HG03060 (cell line): ENCODE measurements around the gene RSRC1.
"Not testable (repeated sequence)": the region's sequence is repeated elsewhere in the genome, so short reads cannot be mapped to it uniquely, and the experiment has no call there.

Source experiments
- ATAC-seq: cut with Tn5 transposase; IDR thresholded peaks from one replicate; pipeline ENCODE4 v1.9.1; 2021; ENCODE audit warnings: low read depth, moderate number of reproducible peaks; ENCODE audit not compliant: unreplicated experiment

The RSRC1 gene, protein sequence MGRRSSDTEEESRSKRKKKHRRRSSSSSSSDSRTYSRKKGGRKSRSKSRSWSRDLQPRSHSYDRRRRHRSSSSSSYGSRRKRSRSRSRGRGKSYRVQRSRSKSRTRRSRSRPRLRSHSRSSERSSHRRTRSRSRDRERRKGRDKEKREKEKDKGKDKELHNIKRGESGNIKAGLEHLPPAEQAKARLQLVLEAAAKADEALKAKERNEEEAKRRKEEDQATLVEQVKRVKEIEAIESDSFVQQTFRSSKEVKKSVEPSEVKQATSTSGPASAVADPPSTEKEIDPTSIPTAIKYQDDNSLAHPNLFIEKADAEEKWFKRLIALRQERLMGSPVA

DNA sequence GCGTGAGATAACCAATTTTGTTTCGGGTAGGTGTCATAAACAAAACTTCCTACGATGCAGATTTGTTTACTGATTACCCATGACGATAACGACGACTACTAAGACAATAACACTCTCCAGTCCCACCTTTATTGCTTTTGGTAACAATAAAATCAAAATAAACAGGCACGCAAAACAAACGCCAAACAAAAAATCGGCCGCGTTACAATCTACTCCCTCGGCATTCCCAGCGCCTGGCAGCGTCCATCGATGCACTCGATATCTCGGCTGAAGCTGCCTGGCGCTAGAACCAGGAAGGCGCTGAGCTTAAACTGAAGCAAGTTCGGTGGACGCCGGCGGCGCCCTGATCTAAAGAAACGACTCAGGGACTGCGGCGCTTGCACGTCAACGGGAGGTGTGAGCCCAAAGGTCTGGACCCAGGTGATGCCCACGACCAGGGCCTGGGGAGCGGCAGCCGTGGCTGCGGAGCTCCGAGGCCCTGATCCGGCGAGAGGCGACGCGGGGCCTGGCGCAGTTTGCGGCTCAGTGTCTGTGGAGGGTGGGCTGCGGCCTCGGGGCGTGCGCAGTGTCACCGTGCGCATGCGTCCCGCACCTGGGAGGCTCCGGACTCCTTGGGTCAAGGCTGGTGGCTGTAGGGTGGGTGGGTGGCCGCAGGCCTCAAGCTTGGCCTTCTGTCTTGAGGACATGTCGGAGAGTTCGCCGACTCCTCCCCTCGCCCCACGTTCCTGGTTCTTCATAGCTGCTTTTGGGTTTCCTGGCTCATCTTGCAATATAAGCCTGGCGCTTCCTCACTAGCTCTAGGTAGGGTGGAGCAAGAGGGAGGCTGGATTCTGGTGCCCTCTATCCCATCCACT lies at the start of gene RSRC1:
RSRC1 (plus strand) TSS at position 286 of the 854 bp plus-strand sequence. CDS start 12,016 bp downstream, outside the sequence.
- ATAC-seq = peak; percentile 71

DNA sequence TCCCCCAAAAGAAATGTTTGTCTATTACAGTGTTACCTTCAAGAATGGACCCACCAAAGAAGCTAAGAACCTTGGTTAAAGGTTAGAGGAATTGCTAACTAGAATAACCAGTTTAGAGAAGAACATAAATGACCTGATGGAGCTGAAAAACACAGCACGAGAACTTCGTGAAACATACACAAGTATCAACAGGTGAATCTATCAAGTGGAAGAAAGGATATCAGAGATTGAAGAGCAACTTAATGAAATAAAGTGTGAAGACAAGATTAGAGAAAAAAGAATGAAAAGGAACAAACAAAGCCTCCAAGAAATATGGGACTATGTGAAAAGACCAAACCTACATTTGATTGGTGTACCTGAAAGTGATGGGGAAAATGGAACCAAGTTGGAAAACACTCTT lies 44.3 kb upstream of the RSRC1 start:
- not testable (repeated sequence) for ATAC-seq

- ATAC-seq = no peak
Measured at GRCh38 chr3:158072790-158073189, 37.1 kb upstream of the RSRC1 start.

GRCh38 chr3:158074591-158074990 lies 35.3 kb upstream of the RSRC1 start:
- no peak for ATAC-seq

- no peak for ATAC-seq
Measured at GRCh38 chr3:158079599-158079998, 30.3 kb upstream of the RSRC1 start.

GRCh38 chr3:158084651-158085050 lies 25.2 kb upstream of the RSRC1 start:
- ATAC-seq = no peak

GRCh38 chr3:158085358-158085757 lies 24.5 kb upstream of the RSRC1 start:
- ATAC-seq = no peak

- ATAC-seq = no peak
Measured at GRCh38 chr3:158085931-158086330, 24.0 kb upstream of the RSRC1 start.

DNA sequence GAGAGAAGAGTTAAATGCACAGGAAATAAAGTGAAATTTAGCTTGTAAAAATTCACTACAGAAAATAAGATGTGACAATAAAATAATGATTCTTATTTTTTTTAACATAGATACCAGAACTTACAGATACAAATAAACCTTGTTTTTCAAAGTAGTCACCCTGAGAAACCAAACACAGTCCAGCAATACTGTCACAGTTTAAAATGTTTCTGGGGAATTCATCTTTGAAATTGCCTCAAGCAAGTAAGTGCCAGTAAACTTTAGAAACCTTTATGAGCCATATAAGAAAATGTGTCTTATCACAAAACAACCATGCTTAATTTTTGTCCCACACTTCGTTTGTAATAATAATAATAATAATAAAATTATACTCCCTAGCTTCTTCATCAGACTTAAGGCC lies 23.5 kb upstream of the RSRC1 start:
- ATAC-seq = no peak

DNA sequence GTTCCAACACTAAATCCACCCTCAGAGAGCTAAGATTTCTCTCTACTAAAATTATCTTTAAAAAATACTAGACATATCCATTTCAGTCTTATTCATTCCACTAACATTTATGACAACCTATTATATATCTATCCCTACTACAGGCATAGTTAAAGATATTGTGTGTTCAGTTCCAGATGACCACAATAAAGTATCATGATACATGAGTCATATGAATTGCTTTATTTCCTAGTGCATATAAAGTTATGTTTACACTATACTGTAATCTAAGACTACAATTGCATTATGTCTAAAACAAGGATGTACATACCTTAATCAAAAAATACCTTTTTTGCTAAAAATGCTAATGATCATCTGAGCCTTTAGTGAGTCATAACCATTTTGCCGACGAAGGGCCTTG lies 23.1 kb upstream of the RSRC1 start:
- no peak for ATAC-seq

GRCh38 chr3:158091531-158091930 lies 18.4 kb upstream of the RSRC1 start:
- no peak for ATAC-seq

DNA sequence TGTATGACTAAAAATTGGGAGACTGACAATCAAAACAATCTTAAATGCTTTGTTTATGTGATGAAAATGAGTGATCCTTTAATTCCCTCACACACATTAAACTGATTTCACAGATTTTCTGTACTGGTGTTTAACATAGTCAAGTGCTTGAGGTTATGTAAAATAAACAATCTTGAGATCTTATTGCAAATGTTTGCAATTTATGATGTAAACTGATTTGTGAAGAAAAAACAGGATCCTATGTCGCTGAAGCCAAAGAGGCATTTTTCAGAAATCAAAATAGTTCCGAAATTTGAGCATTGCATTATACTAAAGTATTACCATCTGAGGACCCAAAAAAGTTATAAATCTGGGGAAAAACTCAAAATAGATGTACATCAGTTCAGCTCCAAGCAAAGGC lies 16.4 kb upstream of the RSRC1 start:
- no peak for ATAC-seq

DNA sequence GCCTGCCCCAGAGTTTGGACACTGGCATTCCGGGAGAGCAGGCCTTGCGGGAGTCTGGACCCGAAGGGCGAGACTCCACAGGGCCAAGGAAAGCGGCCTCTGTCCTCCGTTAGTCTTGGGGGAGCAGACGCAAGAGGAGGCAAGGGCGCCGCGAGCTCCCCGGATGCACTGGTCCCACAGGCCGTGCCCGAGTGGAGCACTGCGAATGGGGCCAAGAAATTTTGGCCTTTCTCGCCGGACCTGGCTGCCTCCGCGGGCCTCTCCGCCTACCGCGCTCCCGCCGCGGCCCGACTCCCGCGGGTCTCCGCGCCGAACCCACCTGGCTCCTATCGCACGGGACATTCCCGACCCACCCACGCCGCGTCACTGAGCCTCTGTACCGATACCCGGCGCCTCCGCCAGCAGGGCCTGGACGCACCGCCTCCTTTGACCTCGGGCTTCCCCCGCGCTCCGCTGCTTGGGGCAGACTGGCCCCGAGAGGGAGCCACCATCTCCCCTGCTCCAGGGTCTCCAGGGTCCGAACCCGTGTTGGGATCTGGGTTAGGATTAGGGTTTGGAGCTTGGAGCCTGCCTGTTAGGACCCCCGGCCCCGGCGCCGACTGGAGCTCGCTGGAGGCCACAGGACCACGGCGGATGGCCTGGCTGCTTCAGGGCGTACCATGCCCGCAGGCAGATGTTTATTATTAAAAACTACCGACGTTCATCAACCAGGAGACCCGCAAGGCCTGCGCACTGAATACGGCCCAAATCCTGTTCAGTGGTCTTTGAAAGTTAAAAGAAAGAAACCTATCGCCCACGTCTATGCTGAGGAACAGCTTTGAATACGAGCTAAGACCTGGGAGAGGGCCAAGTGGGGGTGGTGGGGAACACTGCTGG lies 15.4 kb upstream of the RSRC1 start:
- no peak for ATAC-seq

- ATAC-seq = no peak
Measured at GRCh38 chr3:158095111-158095813, 14.6 kb upstream of the RSRC1 start.

DNA sequence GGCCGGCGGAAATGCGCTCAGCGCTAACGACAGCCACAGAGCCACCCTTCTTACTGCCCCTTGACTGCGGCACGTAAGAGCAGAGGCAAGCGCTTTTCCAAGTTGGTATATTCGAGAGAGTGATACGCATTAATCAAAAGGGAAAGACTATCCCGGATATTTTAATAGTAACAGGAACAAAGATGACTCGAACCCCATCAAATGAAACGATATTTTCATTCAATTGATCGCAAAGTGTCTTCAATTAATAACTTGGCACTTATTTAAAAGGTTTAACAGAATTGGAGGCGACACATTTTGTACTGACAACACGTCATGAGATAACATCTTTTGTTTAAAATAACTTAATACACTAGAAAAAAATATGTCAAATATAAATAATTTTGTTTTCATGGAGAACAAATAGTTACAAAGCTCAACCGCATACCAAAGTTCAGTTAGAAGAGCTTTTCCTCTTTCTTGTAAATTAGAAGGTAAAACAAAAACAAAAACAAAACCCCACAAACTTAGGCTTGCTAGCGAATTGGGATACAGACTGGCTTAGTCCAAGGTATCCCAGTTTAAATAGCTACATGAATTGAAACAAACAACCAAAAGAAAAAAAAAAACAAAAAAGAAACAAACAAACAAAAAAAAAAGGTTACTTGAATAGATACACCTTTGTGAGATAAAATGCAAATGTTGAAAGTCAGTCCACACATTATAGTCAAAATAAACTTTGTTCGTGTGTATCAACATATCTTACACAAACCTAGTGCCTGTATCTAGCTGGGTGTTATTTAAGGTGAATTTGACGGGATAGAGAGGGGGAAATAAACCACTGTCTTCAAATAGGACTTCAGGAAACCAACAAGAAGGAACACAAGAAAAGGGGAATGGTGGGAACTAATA lies 13.8 kb upstream of the RSRC1 start:
- ATAC-seq = no peak

- ATAC-seq = no peak
Measured at GRCh38 chr3:158097081-158097592, 12.8 kb upstream of the RSRC1 start.

DNA sequence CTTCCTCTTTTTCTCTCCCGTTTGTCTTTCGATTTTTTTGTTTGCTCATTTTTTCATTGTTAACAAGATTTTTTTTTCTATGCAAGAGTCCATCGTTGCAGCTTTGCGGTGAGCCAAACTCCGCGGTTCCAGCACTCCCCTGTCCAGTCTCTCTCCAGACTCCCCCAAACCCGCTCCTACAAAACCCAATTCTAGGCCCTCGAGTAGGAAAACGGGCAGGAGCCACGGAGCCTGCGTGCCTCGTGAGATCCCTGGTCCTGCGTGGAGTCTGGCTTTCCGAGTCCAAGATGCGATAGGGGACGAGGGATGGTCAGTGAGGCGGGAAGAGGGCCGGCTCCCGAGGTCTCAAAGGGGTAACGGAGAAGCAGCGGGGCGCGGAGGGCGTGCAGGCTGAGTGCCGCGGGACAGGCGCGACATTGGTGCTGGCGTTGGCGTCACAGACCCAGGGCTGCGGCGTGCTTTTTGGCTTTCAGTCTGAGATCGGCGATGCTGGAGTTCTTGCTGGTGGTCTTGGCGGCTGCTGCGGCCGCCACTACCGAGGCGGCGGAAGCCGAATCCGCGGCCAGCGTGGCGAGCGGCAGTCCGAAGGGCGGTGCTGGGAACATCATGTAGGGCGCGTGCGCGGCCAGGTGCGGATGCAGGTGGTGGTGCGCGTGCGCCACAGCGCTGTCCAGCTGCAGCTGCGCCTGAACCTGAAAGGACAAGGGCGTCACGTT lies 12.1 kb upstream of the RSRC1 start:
- peak; percentile 88 for ATAC-seq

DNA sequence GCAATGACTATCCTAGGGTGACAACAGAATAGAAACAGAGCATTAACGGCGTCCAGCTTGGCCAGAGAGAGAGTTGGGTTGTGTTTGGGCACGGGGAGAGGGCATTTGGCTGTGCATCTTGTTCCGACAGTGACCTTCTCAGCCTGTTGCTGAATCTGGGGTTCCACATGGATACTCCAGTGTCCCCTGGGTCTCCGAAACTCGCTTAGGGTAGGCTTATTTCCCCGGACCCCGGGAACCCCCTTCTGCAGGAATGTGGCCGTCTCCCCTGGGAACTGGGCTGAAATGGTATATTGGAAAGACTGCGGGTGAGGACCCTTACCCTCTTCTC lies 11.6 kb upstream of the RSRC1 start:
- no peak for ATAC-seq
